Natural killer cell treated with Interleukin-12 subunit alpha and Interleukin-12 subunit beta and Interleukin-15 and Interleukin-18, amount 100 ng/mL, for 72 hours (primary cell): Measurements from ENCODE around the gene ANXA1. TPM values are rescaled to one million over a fixed set of nuclear protein-coding genes. Genes with fewer than 3 reads are reported as not detected.
A peak's percentile ranks its signal among the peaks of the same experiment; 100 is the strongest.

Experiments
- ATAC-seq, 2 donors: fragments of 150-1000 bp; cut with Tn5 transposase in 1 of 2; sonication (Bioruptor Pico), chemical (Tn5 transposase) in 1 of 2; 2 replicates each; pipeline ENCODE4 v1.10.0; 2021
- DNase-seq: peaks from one replicate; pipeline ENCODE4 v3.0.0; 2022; ENCODE audit warnings: low spot score
- H3K27ac Mint-ChIP-seq, 2 donors: 1 replicate in 1 of 2; 2 replicates in 1 of 2; pipeline ENCODE4 v1.8.0; 2022; ENCODE audit warnings: mixed read lengths in 2 of 2, mild to moderate bottlenecking in 1 of 2, moderate library complexity in 1 of 2
- H3K27me3 Mint-ChIP-seq, 2 donors: 1 replicate in 1 of 2; 2 replicates in 1 of 2; pipeline ENCODE4 v1.8.0; 2022; ENCODE audit warnings: mixed read lengths in 2 of 2
- H3K36me3 Mint-ChIP-seq: one replicate; pipeline ENCODE4 v1.8.0; 2022; ENCODE audit warnings: mixed read lengths
- H3K4me1 Mint-ChIP-seq, 2 donors: 1 replicate in 1 of 2; 2 replicates in 1 of 2; pipeline ENCODE4 v1.8.0; 2022; ENCODE audit warnings: low read depth in 2 of 2, mixed read lengths in 2 of 2, mild to moderate bottlenecking in 1 of 2
- H3K4me3 Mint-ChIP-seq: one replicate; pipeline ENCODE4 v1.8.0; 2022; ENCODE audit warnings: mixed read lengths
- H3K9me3 Mint-ChIP-seq: 2 replicates; pipeline ENCODE4 v1.8.0; 2022; ENCODE audit warnings: mixed read lengths
- total RNA-seq, 2 donors: library from RNA; stranded (reverse); gene quantifications; one replicate each; pipeline ENCODE4 v1.2.3, GENCODE V29; 2022

The ANXA1 gene
- total RNA-seq, 2 donors from 2014 or later: 26.4 to 37.0 TPM

DNA sequence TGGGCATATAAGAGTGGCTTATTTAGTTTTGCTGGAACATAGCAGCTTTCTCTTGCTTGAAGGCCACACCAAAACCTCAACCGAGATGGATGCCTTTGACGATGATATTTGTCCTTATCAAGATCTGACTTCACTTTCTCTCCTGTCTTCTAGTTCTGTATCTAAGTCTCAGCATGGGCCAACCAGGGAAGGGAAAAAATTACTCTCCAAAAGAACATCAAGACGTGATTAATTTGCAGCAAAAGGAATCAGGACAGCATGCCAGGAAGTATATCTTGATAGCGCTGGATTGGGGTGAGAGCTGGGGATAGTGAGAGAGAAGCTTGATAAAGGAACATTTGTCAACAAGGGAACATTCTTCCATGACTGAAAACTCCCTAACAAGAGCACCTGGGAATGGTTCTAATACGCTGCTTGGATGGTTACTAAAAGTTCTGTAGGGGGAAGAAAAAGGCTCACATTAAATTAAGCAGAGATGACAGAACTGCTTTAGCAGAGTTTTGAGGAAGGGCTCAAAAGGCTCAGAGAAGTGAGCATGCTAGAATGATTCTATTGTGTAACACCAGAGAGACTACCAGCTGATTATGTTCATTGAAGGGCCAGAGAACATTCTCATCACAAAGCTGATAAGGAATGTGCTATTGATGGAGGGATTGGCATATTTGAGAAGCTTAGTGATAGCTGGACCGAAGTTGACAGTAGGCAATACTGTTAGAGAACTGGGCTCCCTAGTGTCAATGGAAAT is 21.6 kb upstream of the ANXA1 start:
- Mint-ChIP-seq H3K27ac (peak overlapping the region; percentile 13 to 38), H3K4me1 (peaks cover 12 to 30% of the 10 kb centered on the region in 2 donors), H3K27me3 (no peaks in the 10 kb centered on the region), H3K9me3 (no peaks in the 10 kb centered on the region), H3K36me3 (no peaks in the 10 kb centered on the region), H3K4me3 (peak overlapping the region; percentile 47)
- DNase-seq: no peak
- no peak for ATAC-seq

DNA sequence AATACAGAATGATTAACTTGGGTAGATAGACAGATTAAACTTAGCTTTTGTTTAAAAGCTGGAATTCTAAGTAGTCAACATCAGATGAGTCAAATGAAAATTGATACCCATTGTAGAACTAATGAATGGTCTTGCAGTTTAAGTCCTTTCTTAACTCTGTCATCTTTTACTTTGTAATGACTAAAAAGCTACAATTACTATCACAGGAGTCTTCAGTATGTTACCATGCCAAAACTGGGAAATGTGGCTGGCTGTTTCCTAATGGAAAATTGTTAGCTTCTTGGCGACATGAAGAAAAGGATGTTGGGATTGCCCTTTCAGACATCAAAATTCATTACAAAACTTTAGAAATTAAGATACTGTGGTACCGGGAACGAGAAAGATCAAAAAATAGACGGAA is 20.2 kb upstream of the ANXA1 start:
- no peak for DNase-seq
- Mint-ChIP-seq H3K27ac (peak overlapping the region; percentile 90 to 94), H3K27me3 (no peaks in the 10 kb centered on the region), H3K4me3 (peak overlapping the region; percentile 87), H3K36me3 (no peaks in the 10 kb centered on the region), H3K9me3 (no peaks in the 10 kb centered on the region), H3K4me1 (peaks cover 12 to 34% of the 10 kb centered on the region in 2 donors)
- ATAC-seq: no peak

DNA sequence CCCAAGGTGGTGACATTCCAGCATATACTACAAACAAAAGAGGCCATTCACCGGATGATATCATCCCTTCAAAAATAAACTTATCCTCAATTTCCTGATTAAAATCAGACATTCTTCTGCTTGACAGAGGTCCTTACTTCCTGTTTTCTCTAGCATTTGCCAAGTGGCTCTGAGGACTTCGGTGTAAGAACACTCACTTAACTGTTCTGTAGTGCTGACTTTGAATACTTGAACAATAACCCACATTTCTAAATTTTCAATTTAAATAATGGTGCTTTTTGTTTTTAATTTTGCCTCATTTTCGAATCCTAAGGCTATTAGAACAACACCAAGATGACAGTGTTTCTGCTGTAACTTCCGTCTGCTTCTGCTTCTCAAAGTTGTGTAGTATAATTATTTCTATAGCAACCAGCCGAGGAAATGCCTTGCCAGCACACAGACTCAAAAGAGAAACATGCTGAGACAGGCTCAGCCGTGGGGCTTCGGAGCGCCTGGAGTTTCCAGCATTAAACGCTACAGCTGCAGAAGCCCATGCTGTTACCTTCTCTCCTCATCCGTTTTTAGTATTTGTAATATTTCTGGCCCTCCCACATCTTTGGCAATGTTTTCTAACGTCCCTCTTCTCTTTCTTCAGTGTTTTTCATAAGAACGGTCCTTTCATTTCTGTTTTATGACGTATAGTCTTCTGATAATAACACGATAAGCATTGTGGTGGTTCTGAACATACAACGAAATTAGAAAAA is 19.5 kb upstream of the ANXA1 start:
- ATAC-seq: peak; percentile 94 to 95
- DNase-seq: peak; percentile 75
- Mint-ChIP-seq H3K36me3 (no peaks in the 10 kb centered on the region), H3K9me3 (no peaks in the 10 kb centered on the region), H3K4me1 (peaks cover 12 to 34% of the 10 kb centered on the region in 2 donors), H3K27ac (peak overlapping the region; percentile 90 to 94), H3K4me3 (peak overlapping the region; percentile 87), H3K27me3 (no peaks in the 10 kb centered on the region)

DNA sequence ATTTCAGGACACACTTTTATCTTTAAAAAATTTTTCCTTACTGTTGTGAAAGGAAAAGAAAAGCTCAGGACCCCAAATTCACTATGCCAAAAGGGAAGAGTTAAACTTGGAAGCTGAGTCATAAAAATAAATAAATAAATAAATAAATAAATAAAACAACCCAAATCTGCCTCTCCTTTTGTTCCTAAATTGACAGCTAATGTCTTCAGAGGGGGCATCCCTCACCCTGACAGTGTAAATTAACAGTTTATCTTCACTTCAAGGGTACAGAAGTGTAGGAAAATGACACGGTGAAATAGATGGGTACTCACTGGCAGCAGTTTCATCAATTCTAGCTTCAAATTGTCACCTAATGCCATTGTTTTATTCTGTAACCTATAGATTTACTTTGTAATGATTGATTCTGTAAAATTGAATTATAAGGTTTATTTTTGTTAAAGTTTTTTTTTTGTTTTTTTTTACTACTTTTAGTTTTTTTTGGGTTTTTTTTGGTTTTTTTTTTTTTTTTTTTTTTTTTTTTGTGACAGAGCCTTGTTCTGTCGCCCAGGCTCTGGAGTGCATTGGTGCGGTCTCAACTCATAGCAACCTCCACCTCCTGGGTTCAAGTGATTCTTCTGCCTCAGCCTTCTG is 18.5 kb upstream of the ANXA1 start:
- DNase-seq (no peak), ATAC-seq (no peak)
- Mint-ChIP-seq H3K9me3 (no peaks in the 10 kb centered on the region), H3K36me3 (no peaks in the 10 kb centered on the region), H3K4me3 (peak overlapping the region; percentile 87), H3K27ac (peak overlapping the region; percentile 90 to 94), H3K27me3 (no peaks in the 10 kb centered on the region), H3K4me1 (peaks cover 12 to 34% of the 10 kb centered on the region in 2 donors)

DNA sequence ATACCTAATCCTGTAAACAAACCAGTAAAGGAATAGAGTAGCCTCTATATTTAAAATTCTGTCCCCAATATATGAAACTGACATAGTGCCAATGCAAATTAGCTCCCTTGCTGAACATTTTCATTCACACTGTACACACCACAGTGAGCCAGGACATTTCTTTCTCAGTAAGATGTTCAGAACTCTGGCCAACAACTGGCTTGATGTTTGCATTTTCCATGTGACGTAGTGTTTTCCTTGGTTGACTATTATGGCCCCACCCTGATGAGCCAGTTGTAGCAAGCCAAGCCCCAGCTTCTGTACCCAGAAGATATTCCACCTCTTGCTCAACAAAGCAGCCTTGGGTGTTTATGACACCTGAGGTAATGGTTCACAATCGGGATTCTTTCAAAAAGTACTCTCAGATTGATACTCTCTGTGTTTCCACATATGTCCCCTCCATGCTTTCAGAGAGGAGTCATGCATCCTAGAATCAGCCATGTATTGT is 17.7 kb upstream of the ANXA1 start:
- Mint-ChIP-seq H3K4me3 (peak overlapping the region; percentile 23), H3K27me3 (no peaks in the 10 kb centered on the region), H3K36me3 (no peaks in the 10 kb centered on the region), H3K4me1 (peaks cover 12 to 34% of the 10 kb centered on the region in 2 donors), H3K27ac (no peak overlapping the region), H3K9me3 (no peaks in the 10 kb centered on the region)
- DNase-seq: no peak
- ATAC-seq: no peak

DNA sequence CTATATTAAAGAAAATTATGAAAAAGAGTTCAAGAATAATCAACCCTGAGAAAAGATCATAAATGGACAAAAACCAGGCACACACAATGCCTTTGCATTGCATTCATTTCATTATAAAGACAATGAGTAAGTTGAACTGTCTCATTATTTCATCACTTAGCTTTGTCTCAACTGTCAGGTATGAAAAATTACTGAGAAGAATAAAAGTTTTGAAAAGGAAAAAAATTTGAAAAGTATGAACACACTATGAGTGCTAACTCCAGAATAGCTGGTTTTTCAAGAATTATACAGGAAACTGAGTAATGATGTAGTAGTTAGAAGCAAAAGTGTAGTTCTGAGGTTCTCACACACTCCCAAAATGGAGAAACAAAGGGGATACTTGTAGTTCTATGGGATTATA is 16.3 kb upstream of the ANXA1 start:
- no peaks in the 10 kb centered on the region for H3K27me3 Mint-ChIP-seq
- H3K36me3 Mint-ChIP-seq: no peaks in the 10 kb centered on the region
- no peak overlapping the region for H3K4me3 Mint-ChIP-seq
- no peak overlapping the region for H3K27ac Mint-ChIP-seq
- no peak for DNase-seq
- no peaks in the 10 kb centered on the region for H3K9me3 Mint-ChIP-seq
- H3K4me1 Mint-ChIP-seq: peaks cover 12 to 22% of the 10 kb centered on the region in 2 donors
- no peak for ATAC-seq

DNA sequence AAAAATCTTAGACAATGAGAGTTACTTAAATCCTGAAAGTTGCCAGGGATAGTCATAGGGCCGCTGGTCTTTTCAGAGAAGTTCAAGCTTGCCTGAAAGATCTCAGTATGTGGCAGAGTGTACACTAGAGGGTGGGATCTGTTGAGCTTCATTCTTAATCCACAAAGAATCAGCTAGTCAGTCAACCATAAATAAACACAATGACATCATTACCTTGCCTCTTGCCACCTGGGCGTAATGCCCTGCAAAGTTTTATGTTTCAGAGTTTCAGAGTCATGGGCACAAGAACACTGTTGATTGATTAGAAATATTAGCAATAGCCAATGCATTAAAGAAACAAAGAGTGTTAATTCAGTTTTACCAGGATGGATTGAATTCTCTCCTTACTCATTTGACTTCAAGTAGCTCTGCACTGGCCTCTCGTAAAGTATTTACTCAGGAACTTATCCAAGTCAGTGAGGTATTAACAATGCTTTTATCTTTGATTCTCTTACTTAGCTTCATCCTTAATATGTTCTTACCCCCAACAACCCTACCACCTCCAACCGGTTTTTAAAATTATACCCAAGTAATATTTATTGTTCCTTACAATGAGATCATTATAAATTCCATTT is 14.3 kb upstream of the ANXA1 start:
- H3K4me3 Mint-ChIP-seq: no peak overlapping the region
- no peaks in the 10 kb centered on the region for H3K36me3 Mint-ChIP-seq
- H3K27ac Mint-ChIP-seq: no peak overlapping the region
- peaks cover 5 to 14% of the 10 kb centered on the region in 2 donors for H3K4me1 Mint-ChIP-seq
- ATAC-seq (no peak), DNase-seq (no peak)
- H3K9me3 Mint-ChIP-seq: no peaks in the 10 kb centered on the region
- H3K27me3 Mint-ChIP-seq: no peaks in the 10 kb centered on the region

DNA sequence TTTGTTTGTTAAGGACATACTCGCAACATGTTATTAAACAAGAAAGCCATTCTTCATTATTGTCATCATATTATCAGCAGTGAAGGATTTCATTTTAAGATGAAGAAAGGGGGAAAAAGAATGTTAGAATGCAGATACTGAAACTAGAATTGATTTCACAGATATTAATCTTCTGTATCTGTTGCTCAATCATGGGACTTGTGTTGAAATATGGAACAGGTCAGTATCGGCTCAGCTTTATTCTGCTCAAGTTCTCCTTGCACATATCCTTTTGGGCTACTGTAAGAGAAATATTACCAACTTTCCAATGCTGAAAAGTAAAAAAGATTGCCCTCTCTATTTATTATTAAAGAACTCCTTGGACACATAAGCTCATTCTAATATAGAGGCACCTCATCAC is 13.8 kb upstream of the ANXA1 start:
- H3K4me1 Mint-ChIP-seq: peaks cover 2 to 13% of the 10 kb centered on the region in 2 donors
- H3K27ac Mint-ChIP-seq: no peak overlapping the region
- no peak for DNase-seq
- no peak for ATAC-seq
- H3K9me3 Mint-ChIP-seq: no peaks in the 10 kb centered on the region
- no peaks in the 10 kb centered on the region for H3K36me3 Mint-ChIP-seq
- no peaks in the 10 kb centered on the region for H3K27me3 Mint-ChIP-seq
- H3K4me3 Mint-ChIP-seq: no peak overlapping the region

DNA sequence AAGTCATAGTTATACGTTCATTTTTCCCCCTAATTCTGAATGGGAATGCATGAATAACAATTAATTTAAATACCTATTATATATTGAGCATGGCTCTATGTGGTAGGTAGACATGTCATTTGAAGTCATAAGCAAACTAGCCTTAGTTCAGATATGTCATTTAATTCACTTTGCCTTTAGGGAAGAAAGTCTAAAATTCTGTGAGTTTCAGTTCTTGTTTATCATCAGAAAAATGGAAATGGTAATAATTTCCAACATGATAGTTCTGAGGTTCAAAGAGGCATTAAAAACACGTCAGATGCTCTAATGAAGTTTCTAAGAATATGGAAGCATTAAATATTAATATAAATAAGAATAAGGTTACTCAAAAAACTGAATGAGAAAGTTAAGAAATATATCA is 13.1 kb upstream of the ANXA1 start:
- no peak for DNase-seq
- Mint-ChIP-seq H3K9me3 (no peaks in the 10 kb centered on the region), H3K27me3 (no peaks in the 10 kb centered on the region), H3K27ac (no peak overlapping the region), H3K4me1 (peaks cover 2 to 15% of the 10 kb centered on the region in 2 donors), H3K4me3 (no peak overlapping the region), H3K36me3 (no peaks in the 10 kb centered on the region)
- no peak for ATAC-seq

DNA sequence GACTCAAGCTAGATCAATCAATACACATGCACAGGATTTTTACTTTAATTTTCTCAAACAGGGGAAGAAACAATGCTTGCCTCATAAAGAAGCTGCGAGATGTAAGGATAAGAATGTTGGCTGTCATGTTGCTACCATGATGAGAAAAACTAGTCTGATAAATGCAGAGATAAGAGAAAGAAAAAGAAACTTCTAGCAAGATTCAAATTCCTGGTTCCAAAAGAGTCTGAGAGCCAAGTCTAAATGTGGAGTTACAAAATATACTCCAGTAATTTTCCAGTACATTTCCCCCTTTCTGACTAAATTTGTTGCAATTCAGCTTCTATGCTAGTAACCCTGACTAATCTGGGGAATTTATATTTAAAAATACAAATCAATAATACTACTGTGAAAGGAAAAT is 10.4 kb upstream of the ANXA1 start:
- no peak for DNase-seq
- no peak overlapping the region for H3K4me3 Mint-ChIP-seq
- ATAC-seq: no peak
- H3K36me3 Mint-ChIP-seq: no peaks in the 10 kb centered on the region
- peaks cover 14 to 26% of the 10 kb centered on the region in 2 donors for H3K4me1 Mint-ChIP-seq
- H3K9me3 Mint-ChIP-seq: peaks cover 3% of the 10 kb centered on the region
- H3K27me3 Mint-ChIP-seq: no peaks in the 10 kb centered on the region
- H3K27ac Mint-ChIP-seq: no peak overlapping the region

DNA sequence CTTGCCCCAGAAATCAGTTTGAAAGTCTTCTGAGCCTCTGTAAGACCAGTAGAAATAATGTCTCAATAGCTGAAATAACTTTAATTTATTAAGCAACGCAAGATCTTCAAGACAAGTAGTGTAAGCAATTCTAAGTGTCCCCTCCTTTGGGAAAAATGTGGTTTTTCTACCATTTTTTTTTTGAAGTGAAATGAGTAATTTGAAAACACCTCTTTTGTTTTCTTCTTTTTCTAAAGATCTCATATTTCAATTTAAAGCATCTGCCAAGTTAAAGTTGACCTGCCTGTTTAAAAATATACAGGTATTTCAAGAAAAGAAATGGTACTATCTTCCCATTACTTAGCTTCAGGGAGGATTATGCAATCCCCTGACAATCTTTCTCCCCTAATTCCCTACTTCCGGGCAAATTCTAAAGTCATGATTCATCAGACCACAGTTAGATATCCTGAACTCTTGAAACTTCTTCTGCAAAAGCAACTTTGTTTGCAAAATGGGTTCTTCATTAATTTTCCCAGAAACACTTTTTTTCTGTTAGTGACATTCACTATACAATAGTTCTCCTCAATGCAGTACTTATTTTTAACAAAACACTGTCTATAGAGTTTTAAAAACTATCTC is 7.8 kb upstream of the ANXA1 start:
- H3K27me3 Mint-ChIP-seq: no peaks in the 10 kb centered on the region
- peaks cover 22 to 38% of the 10 kb centered on the region in 2 donors for H3K4me1 Mint-ChIP-seq
- H3K4me3 Mint-ChIP-seq: peak overlapping the region; percentile 24
- H3K9me3 Mint-ChIP-seq: peaks cover 3% of the 10 kb centered on the region
- DNase-seq (no peak), ATAC-seq (no peak)
- peak overlapping the region; percentile 41 to 54 for H3K27ac Mint-ChIP-seq
- peaks cover 4% of the 10 kb centered on the region for H3K36me3 Mint-ChIP-seq

DNA sequence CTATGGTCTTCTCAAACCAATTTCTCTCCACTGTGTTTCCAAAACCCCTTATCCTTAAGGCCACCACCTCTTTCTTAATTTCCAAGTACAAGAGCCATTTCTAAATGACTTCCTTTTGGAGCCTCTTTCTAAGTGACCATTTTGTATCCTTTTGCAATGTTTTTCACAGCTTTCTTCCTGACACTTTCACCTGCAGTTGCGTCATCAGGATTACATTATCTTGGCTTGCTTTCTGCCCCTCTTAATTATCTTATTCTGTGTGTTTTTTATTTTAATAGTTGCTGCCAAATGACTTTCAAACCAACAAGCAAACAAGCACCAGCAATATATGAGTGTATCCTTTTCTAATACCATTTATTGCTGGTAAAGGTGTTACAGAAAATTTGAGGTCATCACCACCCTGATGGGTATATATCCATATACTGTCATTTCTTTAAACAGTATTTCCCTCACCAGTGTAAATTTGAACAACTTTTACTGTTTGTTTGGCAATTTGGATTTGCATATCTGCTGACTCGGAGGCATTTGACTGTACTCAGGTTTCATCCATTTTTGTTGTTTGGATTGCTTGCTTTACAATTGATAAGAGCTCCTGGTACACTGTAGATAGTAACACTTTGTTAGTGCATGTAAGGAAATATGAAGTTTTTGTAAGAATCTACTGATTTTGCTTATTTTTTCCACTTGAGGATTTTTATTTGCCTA is 5.4 kb upstream of the ANXA1 start:
- no peaks in the 10 kb centered on the region for H3K27me3 Mint-ChIP-seq
- H3K36me3 Mint-ChIP-seq: peaks cover 4% of the 10 kb centered on the region
- H3K27ac Mint-ChIP-seq: peak overlapping the region; percentile 7 to 9
- ATAC-seq (no peak), DNase-seq (no peak)
- H3K4me3 Mint-ChIP-seq: no peak overlapping the region
- peaks cover 33 to 52% of the 10 kb centered on the region in 2 donors for H3K4me1 Mint-ChIP-seq
- H3K9me3 Mint-ChIP-seq: peaks cover 3% of the 10 kb centered on the region

DNA sequence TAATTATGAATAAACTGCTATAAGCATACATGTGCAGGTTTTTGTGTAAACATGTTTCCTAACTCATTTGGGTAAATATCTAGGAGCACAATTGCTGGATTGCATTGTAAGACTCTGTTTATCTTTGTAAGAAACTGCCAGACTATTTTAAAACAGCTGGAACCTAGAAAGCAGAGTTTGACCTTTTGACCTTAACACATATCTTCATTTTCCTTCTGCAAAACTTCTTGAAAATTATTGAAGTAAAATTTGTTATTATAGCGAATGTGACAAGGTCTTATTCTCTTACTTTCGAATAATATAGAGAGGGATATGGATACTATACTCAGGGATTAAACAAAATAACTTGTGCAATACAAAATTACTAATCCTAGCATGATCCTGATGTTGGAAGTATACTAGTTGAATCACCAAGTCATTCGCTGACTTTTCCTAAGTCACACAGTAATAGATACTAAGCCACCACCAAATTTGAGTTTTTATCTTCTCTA is 3.2 kb upstream of the ANXA1 start:
- no peaks in the 10 kb centered on the region for H3K27me3 Mint-ChIP-seq
- peaks cover 3% of the 10 kb centered on the region for H3K9me3 Mint-ChIP-seq
- peaks cover 4% of the 10 kb centered on the region for H3K36me3 Mint-ChIP-seq
- H3K4me3 Mint-ChIP-seq: peak overlapping the region; percentile 73
- DNase-seq (no peak), ATAC-seq (no peak)
- H3K4me1 Mint-ChIP-seq: peaks cover 45 to 67% of the 10 kb centered on the region in 2 donors
- peak overlapping the region; percentile 86 to 94 for H3K27ac Mint-ChIP-seq
